H9 (cell line): Measurements from ENCODE around the gene IER3. TPM values are rescaled to one million over a fixed set of nuclear protein-coding genes. Genes with fewer than 3 reads are reported as not detected.

ENCODE experiments used
- DNase-seq: peaks from one replicate; pipeline ENCODE4 v3.0.0-alpha.2; 2017
- H2AFZ ChIP-seq: one replicate; pipeline ENCODE4 v1.6.1; 2013; ENCODE audit warnings: mild to moderate bottlenecking, low read length, control low read depth, moderate library complexity
- H2AK5ac ChIP-seq: 2 replicates; pipeline ENCODE4 v1.6.1; 2013; ENCODE audit warnings: low read length, control low read depth, mixed read lengths; ENCODE audit not compliant: insufficient read length
- H2BK120ac ChIP-seq: one replicate; pipeline ENCODE4 v1.6.1; 2013; ENCODE audit warnings: low read depth, mild to moderate bottlenecking, low read length, control low read depth, inconsistent platforms; ENCODE audit not compliant: poor library complexity, severe bottlenecking
- H2BK12ac ChIP-seq: 2 replicates; pipeline ENCODE4 v1.6.1; 2013; ENCODE audit warnings: low read length, control low read depth, mixed read lengths, low read depth; ENCODE audit not compliant: insufficient read length
- H2BK15ac ChIP-seq: 2 replicates; pipeline ENCODE4 v1.6.1; 2013; ENCODE audit warnings: low read depth, low read length, control low read depth
- H2BK20ac ChIP-seq: one replicate; pipeline ENCODE4 v1.6.1; 2013; ENCODE audit warnings: low read depth, mild to moderate bottlenecking, low read length, control low read depth, inconsistent platforms; ENCODE audit not compliant: poor library complexity, severe bottlenecking
- H2BK5ac ChIP-seq: 2 replicates; pipeline ENCODE4 v1.6.1; 2013; ENCODE audit warnings: low read length, control low read depth, mixed read lengths; ENCODE audit not compliant: insufficient read length
- H3K14ac ChIP-seq: 2 replicates; pipeline ENCODE4 v1.6.1; 2013; ENCODE audit warnings: low read length, control low read depth; ENCODE audit not compliant: insufficient read depth
- H3K18ac ChIP-seq: 2 replicates; pipeline ENCODE4 v1.6.1; 2013; ENCODE audit warnings: low read depth, mild to moderate bottlenecking, mixed read lengths, low read length, control low read depth; ENCODE audit not compliant: insufficient read length
- H3K23ac ChIP-seq: 2 replicates; pipeline ENCODE4 v1.6.1; 2013; ENCODE audit warnings: low read length, control low read depth, mixed read lengths, low read depth; ENCODE audit not compliant: insufficient read length
- H3K23me2 ChIP-seq: 2 replicates; pipeline ENCODE4 v1.6.1; 2013; ENCODE audit warnings: low read depth, mild to moderate bottlenecking, mixed read lengths, low read length, control low read depth; ENCODE audit not compliant: insufficient read length, poor library complexity, severe bottlenecking
- H3K27ac ChIP-seq: 2 replicates; pipeline ENCODE4 v1.5.1; 2013; ENCODE audit warnings: low read length, control low read depth, mixed read lengths, low read depth; ENCODE audit not compliant: insufficient read length
- H3K27me3 ChIP-seq: 2 replicates; pipeline ENCODE4 v1.6.1; 2013; ENCODE audit warnings: low read length, control low read depth, inconsistent platforms; ENCODE audit not compliant: insufficient read depth
- H3K4ac ChIP-seq: 2 replicates; pipeline ENCODE4 v1.6.1; 2013; ENCODE audit warnings: low read depth, mild to moderate bottlenecking, control low read depth, inconsistent platforms, low read length, moderate library complexity
- H3K4me1 ChIP-seq: 2 replicates; pipeline ENCODE4 v1.6.1; 2013; ENCODE audit warnings: low read length, control low read depth, inconsistent platforms; ENCODE audit not compliant: insufficient read depth
- H3K4me2 ChIP-seq: 2 replicates; pipeline ENCODE4 v1.6.1; 2013; ENCODE audit warnings: low read length, control low read depth, mixed read lengths; ENCODE audit not compliant: insufficient read length, insufficient read depth
- H3K56ac ChIP-seq: 2 replicates; pipeline ENCODE4 v1.6.1; 2013; ENCODE audit warnings: low read depth, mild to moderate bottlenecking, mixed read lengths, low read length, control low read depth; ENCODE audit not compliant: insufficient read length
- H3K79me1 ChIP-seq: 2 replicates; pipeline ENCODE4 v1.6.1; 2013; ENCODE audit warnings: low read depth, mild to moderate bottlenecking, moderate library complexity, low read length, control low read depth, inconsistent platforms; ENCODE audit not compliant: insufficient read depth, poor library complexity, severe bottlenecking
- H3K79me2 ChIP-seq: 2 replicates; pipeline ENCODE4 v1.6.1; 2013; ENCODE audit warnings: low read length, control low read depth, inconsistent platforms; ENCODE audit not compliant: insufficient read depth
- H3K9ac ChIP-seq: 2 replicates; pipeline ENCODE4 v1.6.1; 2013; ENCODE audit warnings: low read length, control low read depth, mixed read lengths; ENCODE audit not compliant: insufficient read length; ENCODE audit errors: extremely low read depth
- H3K9me3 ChIP-seq: one replicate; pipeline ENCODE4 v1.6.1; 2013; ENCODE audit warnings: low read depth, low read length, inconsistent platforms; ENCODE audit not compliant: control insufficient read depth
- H3T11ph ChIP-seq: one replicate; pipeline ENCODE4 v1.6.1; 2013; ENCODE audit warnings: mild to moderate bottlenecking, low read length, control low read depth, inconsistent platforms
- H4K20me1 ChIP-seq: one replicate; pipeline ENCODE4 v1.6.1; 2013; ENCODE audit not compliant: control insufficient read depth, insufficient read length, insufficient read depth
- H4K5ac ChIP-seq: 2 replicates; pipeline ENCODE4 v1.6.1; 2013; ENCODE audit warnings: low read depth, mild to moderate bottlenecking, mixed read lengths, low read length, control low read depth; ENCODE audit not compliant: insufficient read length
- H4K8ac ChIP-seq: replicated peaks from 2 replicates; pipeline ENCODE4 v1.6.1; 2013; ENCODE audit warnings: low read length, control low read depth, mixed read lengths, low read depth; ENCODE audit not compliant: insufficient read length
- H4K91ac ChIP-seq: 2 replicates; pipeline ENCODE4 v1.6.1; 2013; ENCODE audit warnings: low read depth, mild to moderate bottlenecking, moderate library complexity, mixed read lengths, low read length, control low read depth; ENCODE audit not compliant: insufficient read length
- H3K27ac Mint-ChIP-seq, 3 experiments: 2 replicates in 2 of 3; 3 replicates in 1 of 3; pipeline ENCODE4 v1.8.0; 2020 to 2021; ENCODE audit warnings: mixed read lengths in 3 of 3, mild to moderate bottlenecking in 1 of 3, moderate library complexity in 1 of 3
- H3K27me3 Mint-ChIP-seq: 2 replicates; pipeline ENCODE4 v1.8.0; 2021; ENCODE audit warnings: low read depth, mild to moderate bottlenecking, moderate library complexity, mixed read lengths
- H3K36me3 Mint-ChIP-seq, 3 experiments: 2 replicates in 2 of 3; 3 replicates in 1 of 3; pipeline ENCODE4 v1.8.0; 2020 to 2021; ENCODE audit warnings: low read depth in 3 of 3, mixed read lengths in 3 of 3; ENCODE audit not compliant: insufficient read depth in 1 of 3
- H3K4me1 Mint-ChIP-seq, 2 experiments: 2 replicates each; pipeline ENCODE4 v1.8.0; 2020; ENCODE audit warnings: mixed read lengths in 2 of 2
- H3K4me3 Mint-ChIP-seq, 2 experiments: 2 replicates in 1 of 2; 3 replicates in 1 of 2; pipeline ENCODE4 v1.8.0; 2020 to 2021; ENCODE audit warnings: mild to moderate bottlenecking in 2 of 2, mixed read lengths in 2 of 2, moderate library complexity in 1 of 2
- H3K9me3 Mint-ChIP-seq, 2 experiments: 2 replicates in 1 of 2; 3 replicates in 1 of 2; pipeline ENCODE4 v1.8.0; 2020; ENCODE audit warnings: mild to moderate bottlenecking in 2 of 2, mixed read lengths in 2 of 2, moderate library complexity in 1 of 2
- WGBS: extraction: QIAGEN DNeasy Blood & Tissue Kit; methylation state at CpG from one replicate; pipeline ENCODE4 v1.1.7; 2013; ENCODE audit warnings: missing lambda C conversion rate, low lambda C conversion rate, mixed read lengths; ENCODE audit not compliant: insufficient read length; ENCODE audit errors: extremely low coverage; 5-methylcytosine and 5-hydroxymethylcytosine counted together
- total RNA-seq: library from RNA; stranded (reverse); gene quantifications from 2 replicates; pipeline ENCODE4 v1.2.1, GENCODE V29; 2021
- TF ChIP-seq, protein P1 (sequence below): fragments of 200-600 bp; sonication (generic); conservative IDR thresholded peaks from 3 replicates; pipeline ENCODE4 v1.8.0; 2021; ENCODE audit warnings: antibody characterized with exemption, mild to moderate bottlenecking

The IER3 gene
- total RNA-seq, 1 experiment from 2014 or later, result 43.5 TPM

DNA sequence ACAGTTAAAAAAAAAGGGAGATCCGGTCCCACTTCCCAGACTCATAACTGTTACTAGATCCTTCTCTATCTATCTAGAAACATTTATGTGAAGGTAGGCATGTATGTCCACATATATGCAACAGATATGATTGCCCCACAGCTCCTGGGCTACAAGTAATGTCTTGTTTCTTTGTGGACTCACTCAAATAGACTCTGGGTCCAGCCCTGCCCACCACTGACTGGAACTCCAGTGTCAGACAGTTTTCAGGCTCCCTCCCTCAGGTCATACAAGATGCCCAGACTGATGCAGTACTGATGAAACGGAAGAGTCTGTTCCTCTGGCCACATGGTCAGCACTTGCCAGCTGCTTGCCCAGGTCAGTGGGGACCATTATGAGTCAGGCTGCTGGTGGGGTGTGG, 30.8 kb upstream of the IER3 start:
- no peaks in the 10 kb centered on the region for H3K9me3 ChIP-seq
- H3K4me1 ChIP-seq, result peaks cover 1% of the 10 kb centered on the region; the same call in 1 of the 2 replicates
- H2BK120ac ChIP-seq, result no peak overlapping the region
- H2BK15ac ChIP-seq, result no peak overlapping the region
- H3K23me2 ChIP-seq, result no peaks in the 10 kb centered on the region
- no peak overlapping the region for H2AFZ ChIP-seq
- H3K27ac ChIP-seq, result no peak overlapping the region
- H3K23ac ChIP-seq, result no peak overlapping the region
- H3K14ac ChIP-seq, result no peak overlapping the region
- Mint-ChIP-seq H3K27ac (no peak overlapping the region), H3K4me1 (peaks cover 24 to 27% of the 10 kb centered on the region in 2 experiments), H3K36me3 (peaks cover 0 to 8% (median 4%) of the 10 kb centered on the region in 3 experiments; a peak in 4 of 7 replicates), H3K9me3 (peaks cover 2 to 5% of the 10 kb centered on the region in 2 experiments; a peak in 3 of 5 replicates), H3K4me3 (no peak overlapping the region), H3K27me3 (0 out of 2 replicates have a peak, but pooled peaks cover 2% of the 10 kb centered on the region)
- no peak overlapping the region for H2BK5ac ChIP-seq
- H3K9ac ChIP-seq, result no peak overlapping the region
- no peak overlapping the region for H4K8ac ChIP-seq
- no peak overlapping the region for H3K4me2 ChIP-seq
- no peak overlapping the region for H3K18ac ChIP-seq
- no peak overlapping the region for H2BK20ac ChIP-seq
- no peak overlapping the region for H3K4ac ChIP-seq
- no peak overlapping the region for H3T11ph ChIP-seq
- H3K79me2 ChIP-seq, result no peaks in the 10 kb centered on the region
- DNase-seq, result no peak
- H2BK12ac ChIP-seq, result no peak overlapping the region
- H4K20me1 ChIP-seq, result no peaks in the 10 kb centered on the region
- no peak overlapping the region for H4K91ac ChIP-seq
- no peaks in the 10 kb centered on the region for H3K79me1 ChIP-seq
- no peak overlapping the region for H4K5ac ChIP-seq
- no CpG with 5 or more reads among the region's 2 CpGs for WGBS
- TF ChIP-seq, protein P1, sequence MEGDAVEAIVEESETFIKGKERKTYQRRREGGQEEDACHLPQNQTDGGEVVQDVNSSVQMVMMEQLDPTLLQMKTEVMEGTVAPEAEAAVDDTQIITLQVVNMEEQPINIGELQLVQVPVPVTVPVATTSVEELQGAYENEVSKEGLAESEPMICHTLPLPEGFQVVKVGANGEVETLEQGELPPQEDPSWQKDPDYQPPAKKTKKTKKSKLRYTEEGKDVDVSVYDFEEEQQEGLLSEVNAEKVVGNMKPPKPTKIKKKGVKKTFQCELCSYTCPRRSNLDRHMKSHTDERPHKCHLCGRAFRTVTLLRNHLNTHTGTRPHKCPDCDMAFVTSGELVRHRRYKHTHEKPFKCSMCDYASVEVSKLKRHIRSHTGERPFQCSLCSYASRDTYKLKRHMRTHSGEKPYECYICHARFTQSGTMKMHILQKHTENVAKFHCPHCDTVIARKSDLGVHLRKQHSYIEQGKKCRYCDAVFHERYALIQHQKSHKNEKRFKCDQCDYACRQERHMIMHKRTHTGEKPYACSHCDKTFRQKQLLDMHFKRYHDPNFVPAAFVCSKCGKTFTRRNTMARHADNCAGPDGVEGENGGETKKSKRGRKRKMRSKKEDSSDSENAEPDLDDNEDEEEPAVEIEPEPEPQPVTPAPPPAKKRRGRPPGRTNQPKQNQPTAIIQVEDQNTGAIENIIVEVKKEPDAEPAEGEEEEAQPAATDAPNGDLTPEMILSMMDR, result no peak
- H3K27me3 ChIP-seq, result no peaks in the 10 kb centered on the region
- no peak overlapping the region for H3K56ac ChIP-seq
- no peak overlapping the region for H2AK5ac ChIP-seq
